HG02610 (cell line): ENCODE data around the gene HBB.

ENCODE experiments used
- ATAC-seq: cut with Tn5 transposase; IDR thresholded peaks from one replicate; pipeline ENCODE4 v1.9.1; 2021; ENCODE audit warnings: mild to moderate bottlenecking, moderate library complexity; ENCODE audit not compliant: unreplicated experiment

HBB gene

GRCh38 chr11:5228124-5228523 lies 1.3 kb upstream of the HBB start:
- no peak for ATAC-seq

- no peak for ATAC-seq
Measured at GRCh38 chr11:5227681-5228080, 810 bp upstream of the HBB start.

GRCh38 chr11:5225480-5225871 lies 1.4 kb downstream of the HBB start:
- no peak for ATAC-seq

- no peak for ATAC-seq
Measured at GRCh38 chr11:5224538-5225479, 2.1 kb downstream of the HBB start.

GRCh38 chr11:5223686-5224085 lies 3.2 kb downstream of the HBB start:
- ATAC-seq: no peak

- ATAC-seq: no peak
Measured at GRCh38 chr11:5223146-5223545, 3.7 kb downstream of the HBB start.

- ATAC-seq: no peak
Measured at GRCh38 chr11:5210376-5210885, 16.4 kb downstream of the HBB start.

GRCh38 chr11:5204787-5205186 lies 22.1 kb downstream of the HBB start:
- ATAC-seq: no peak

GRCh38 chr11:5203366-5203765 lies 23.5 kb downstream of the HBB start:
- ATAC-seq: no peak

- ATAC-seq: no peak
Measured at GRCh38 chr11:5200582-5200981, 26.3 kb downstream of the HBB start, which contains the start of gene OR51V1. OR51V1 (minus strand) TSS chr11:5200682; CDS start chr11:5200682, 0 bp downstream.

- no peak for ATAC-seq
Measured at GRCh38 chr11:5198285-5198684, 28.6 kb downstream of the HBB start.

GRCh38 chr11:5197536-5197935 lies 29.3 kb downstream of the HBB start:
- ATAC-seq: no peak

GRCh38 chr11:5196731-5197130 lies 30.1 kb downstream of the HBB start:
- no peak for ATAC-seq

- ATAC-seq: no peak
Measured at GRCh38 chr11:5196067-5196466, 30.8 kb downstream of the HBB start.

- ATAC-seq: no peak
Measured at GRCh38 chr11:5192738-5193137, 34.1 kb downstream of the HBB start.

GRCh38 chr11:5188201-5188600 lies 38.7 kb downstream of the HBB start:
- ATAC-seq: no peak

- ATAC-seq: no peak
Measured at GRCh38 chr11:5178046-5178837, 48.6 kb downstream of the HBB start.
